Hepatocyte (in vitro differentiated cells): Measurements from ENCODE around the gene USP49.

Experiments used
- EZH2 ChIP-seq: fragments of 200-600 bp; sonication (generic); IDR thresholded peaks from 2 replicates; pipeline ENCODE4 v1.6.1; 2016; ENCODE audit warnings: antibody characterized with exemption, mild to moderate bottlenecking, borderline replicate concordance
- TF ChIP-seq, protein P1 (sequence below): fragments of 200-600 bp; sonication (generic); IDR thresholded peaks from 2 replicates; pipeline ENCODE4 v1.5.1; 2016; ENCODE audit warnings: antibody characterized with exemption, mild to moderate bottlenecking; ENCODE audit not compliant: poor library complexity

- TF ChIP-seq, protein P1, sequence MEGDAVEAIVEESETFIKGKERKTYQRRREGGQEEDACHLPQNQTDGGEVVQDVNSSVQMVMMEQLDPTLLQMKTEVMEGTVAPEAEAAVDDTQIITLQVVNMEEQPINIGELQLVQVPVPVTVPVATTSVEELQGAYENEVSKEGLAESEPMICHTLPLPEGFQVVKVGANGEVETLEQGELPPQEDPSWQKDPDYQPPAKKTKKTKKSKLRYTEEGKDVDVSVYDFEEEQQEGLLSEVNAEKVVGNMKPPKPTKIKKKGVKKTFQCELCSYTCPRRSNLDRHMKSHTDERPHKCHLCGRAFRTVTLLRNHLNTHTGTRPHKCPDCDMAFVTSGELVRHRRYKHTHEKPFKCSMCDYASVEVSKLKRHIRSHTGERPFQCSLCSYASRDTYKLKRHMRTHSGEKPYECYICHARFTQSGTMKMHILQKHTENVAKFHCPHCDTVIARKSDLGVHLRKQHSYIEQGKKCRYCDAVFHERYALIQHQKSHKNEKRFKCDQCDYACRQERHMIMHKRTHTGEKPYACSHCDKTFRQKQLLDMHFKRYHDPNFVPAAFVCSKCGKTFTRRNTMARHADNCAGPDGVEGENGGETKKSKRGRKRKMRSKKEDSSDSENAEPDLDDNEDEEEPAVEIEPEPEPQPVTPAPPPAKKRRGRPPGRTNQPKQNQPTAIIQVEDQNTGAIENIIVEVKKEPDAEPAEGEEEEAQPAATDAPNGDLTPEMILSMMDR = no peak
- no peak for TF ChIP-seq EZH2
Measured at GRCh38 chr6:41914869-41915530, 19.8 kb upstream of the USP49 start.
